ENCODE results near the gene FCRL6. TPM values are rescaled to one million over a fixed set of nuclear protein-coding genes. Genes with fewer than 3 reads are reported as not detected.

Gene FCRL6
- total and polyA plus RNA-seq, 4 experiments from 2014 or later = 0.20 to 0.78 (median 0.48) TPM

DNA sequence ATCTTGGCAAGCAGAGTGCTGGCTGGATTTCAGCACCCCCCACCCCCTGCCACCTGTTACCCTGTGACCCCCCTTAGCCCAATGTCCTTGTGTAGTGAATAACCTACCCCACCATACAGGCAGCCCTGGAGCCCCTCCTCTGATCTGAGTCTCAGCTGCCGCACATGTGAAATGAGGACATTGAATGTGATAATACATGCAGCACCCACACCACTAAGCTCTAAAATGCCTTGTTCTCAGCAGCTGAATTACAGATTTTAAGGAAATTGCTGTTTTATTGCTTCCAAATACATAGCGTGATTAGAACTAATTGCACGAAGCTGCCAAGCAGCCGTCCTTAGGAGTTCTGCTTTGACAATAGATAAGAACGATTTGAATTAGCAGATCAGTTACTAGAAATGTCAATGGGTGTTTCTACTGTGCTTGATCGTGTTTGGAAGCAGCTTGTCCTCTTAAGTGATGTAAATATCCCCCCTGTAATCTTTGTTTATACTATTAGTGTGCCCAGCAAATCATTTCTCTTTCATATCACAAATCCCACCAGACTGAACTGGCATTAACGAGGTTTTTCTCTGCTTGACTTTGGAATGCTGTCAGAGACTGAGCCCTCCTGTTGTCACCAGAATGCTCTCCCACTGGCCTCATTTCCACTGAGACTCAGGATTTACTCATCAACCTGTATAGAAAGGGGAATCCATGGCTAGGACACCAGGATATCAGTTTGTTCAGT lies 29.4 kb downstream of the FCRL6 start:
- Mint-ChIP-seq H3K27ac (no peak overlapping the region), H3K9me3 (peaks cover 0 to 38% (median 19%) of the 10 kb centered on the region in 8 donors), H3K27me3 (no peaks in the 10 kb centered on the region), H3K36me3 (no peaks in the 10 kb centered on the region), H3K4me1 (peaks cover 20 to 30% (median 25%) of the 10 kb centered on the region in 4 donors), H3K4me3 (no peak overlapping the region)
- no peak overlapping the region for H3K27ac ChIP-seq (ENCODE audit: low read depth, low read length)
- intact Hi-C loops (cut with micrococcal nuclease) = no loop called here
- no peak overlapping the region for H3K4me3 ChIP-seq (ENCODE audit: low read length in 2 of 2)
- no peaks in the 10 kb centered on the region for H3K9me3 ChIP-seq (ENCODE audit: control insufficient read depth in 1 of 2, low read length in 2 of 2)
- ChIA-PET CTCF (ENCODE audit: partially characterized antibody) (interaction anchor here (1.6 kb wide), 1 partner anchor 32 kb away, joined by 6 read pairs; no protein-coding TSS in a partner anchor), POLR2A (ENCODE audit: partially characterized antibody) (no interaction called here)
- DNase-seq = no peak
- H3K4me1 ChIP-seq (ENCODE audit: insufficient read depth, low read length) = peaks cover 23% of the 10 kb centered on the region
- H3K36me3 ChIP-seq (ENCODE audit: insufficient read depth, low read length) = no peaks in the 10 kb centered on the region
- no peaks in the 10 kb centered on the region for H3K27me3 ChIP-seq (ENCODE audit: insufficient read depth, low read length)

GRCh38 chr1:159832309-159832708 lies 30.1 kb downstream of the FCRL6 start:
- ChIA-PET POLR2A (ENCODE audit: partially characterized antibody) (interaction anchor here (0.6 kb wide), 1 partner anchor 752 kb away, joined by 3 read pairs; no protein-coding TSS in a partner anchor), CTCF (ENCODE audit: partially characterized antibody) (interaction anchor here (1.1 to 1.6 kb wide), 2 partner anchors 33 to 60 kb away, joined by 3 to 6 read pairs; no protein-coding TSS in a partner anchor)
- Mint-ChIP-seq H3K27me3 (no peaks in the 10 kb centered on the region), H3K9me3 (peaks cover 0 to 31% (median 15%) of the 10 kb centered on the region in 8 donors), H3K4me3 (no peak overlapping the region), H3K36me3 (peaks cover 0 to 2% of the 10 kb centered on the region in 2 donors), H3K27ac (no peak overlapping the region), H3K4me1 (peaks cover 13 to 23% (median 17%) of the 10 kb centered on the region in 4 donors)
- H3K36me3 ChIP-seq (ENCODE audit: insufficient read depth, low read length) = no peaks in the 10 kb centered on the region
- peaks cover 16% of the 10 kb centered on the region for H3K4me1 ChIP-seq (ENCODE audit: insufficient read depth, low read length)
- H3K4me3 ChIP-seq (ENCODE audit: low read length in 2 of 2) = no peak overlapping the region
- intact Hi-C loops (cut with micrococcal nuclease) = no loop called here
- H3K27me3 ChIP-seq (ENCODE audit: insufficient read depth, low read length) = no peaks in the 10 kb centered on the region
- H3K9me3 ChIP-seq (ENCODE audit: control insufficient read depth in 1 of 2, low read length in 2 of 2) = no peaks in the 10 kb centered on the region
- no peak for DNase-seq
- H3K27ac ChIP-seq (ENCODE audit: low read depth, low read length) = no peak overlapping the region

- no peak for DNase-seq
These were observed 33.2 kb downstream of the FCRL6 start for GRCh38 chr1:159835356-159835755.

DNA sequence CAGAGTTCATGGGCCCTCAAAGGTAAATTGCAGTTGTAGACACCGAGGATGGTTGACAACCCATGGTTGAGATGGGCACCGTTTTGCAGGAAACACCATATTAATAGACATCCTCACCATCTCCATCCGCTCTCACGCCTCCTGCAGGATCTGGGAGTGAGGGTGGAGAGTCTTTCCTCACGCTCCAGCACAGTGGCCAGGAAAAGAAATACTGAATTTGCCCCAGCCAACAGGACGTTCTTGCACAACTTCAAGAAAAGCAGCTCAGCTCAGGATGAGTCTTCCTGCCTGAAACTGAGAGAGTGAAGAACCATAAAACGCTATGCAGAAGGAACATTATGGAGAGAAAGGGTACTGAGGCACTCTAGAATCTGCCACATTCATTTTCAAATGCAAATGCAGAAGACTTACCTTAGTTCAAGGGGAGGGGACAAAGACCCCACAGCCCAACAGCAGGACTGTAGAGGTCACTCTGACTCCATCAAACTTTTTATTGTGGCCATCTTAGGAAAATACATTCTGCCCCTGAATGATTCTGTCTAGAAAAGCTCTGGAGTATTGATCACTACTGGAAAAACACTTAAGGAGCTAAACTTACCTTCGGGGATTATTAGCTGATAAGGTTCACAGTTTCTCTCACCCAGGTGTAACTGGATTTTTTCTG lies 33.8 kb downstream of the FCRL6 start:
- ChIA-PET POLR2A (ENCODE audit: partially characterized antibody) (no interaction called here), CTCF (ENCODE audit: partially characterized antibody) (no interaction called here)
- H3K36me3 ChIP-seq (ENCODE audit: insufficient read depth, low read length) = no peaks in the 10 kb centered on the region
- intact Hi-C loops (cut with micrococcal nuclease) = no loop called here
- H3K4me1 ChIP-seq (ENCODE audit: insufficient read depth, low read length) = no peaks in the 10 kb centered on the region
- Mint-ChIP-seq H3K4me3 (no peak overlapping the region), H3K27me3 (no peaks in the 10 kb centered on the region), H3K27ac (peak overlapping the region in 1 of 7 donors; percentile 6), H3K4me1 (peaks cover 0 to 5% (median under 1%) of the 10 kb centered on the region in 4 donors), H3K9me3 (no peaks in the 10 kb centered on the region), H3K36me3 (peaks cover 2 to 4% of the 10 kb centered on the region in 2 donors)
- H3K27me3 ChIP-seq (ENCODE audit: insufficient read depth, low read length) = no peaks in the 10 kb centered on the region
- H3K9me3 ChIP-seq (ENCODE audit: control insufficient read depth in 1 of 2, low read length in 2 of 2) = no peaks in the 10 kb centered on the region
- H3K4me3 ChIP-seq (ENCODE audit: low read length in 2 of 2) = no peak overlapping the region
- no peak overlapping the region for H3K27ac ChIP-seq (ENCODE audit: low read depth, low read length)
- DNase-seq = no peak

More at GRCh38 chr1:159835356-159835755, 33.2 kb downstream of the FCRL6 start:
- Histone ChIP-seq H3K27me3 (ENCODE audit: insufficient read depth, low read length) (no peaks in the 10 kb centered on the region), H3K27ac (ENCODE audit: low read depth, low read length) (no peak overlapping the region), H3K4me1 (ENCODE audit: insufficient read depth, low read length) (no peaks in the 10 kb centered on the region), H3K36me3 (ENCODE audit: insufficient read depth, low read length) (no peaks in the 10 kb centered on the region), H3K4me3 (ENCODE audit: low read length in 2 of 2) (no peak overlapping the region), H3K9me3 (ENCODE audit: control insufficient read depth in 1 of 2, low read length in 2 of 2) (no peaks in the 10 kb centered on the region)
- CTCF ChIA-PET (ENCODE audit: partially characterized antibody) = no interaction called here
- intact Hi-C loops (cut with micrococcal nuclease) = no loop called here
- peaks cover 2 to 4% of the 10 kb centered on the region in 2 donors for H3K36me3 Mint-ChIP-seq
- peaks cover 0 to under 1% (median 0%) of the 10 kb centered on the region in 8 donors for H3K9me3 Mint-ChIP-seq
- POLR2A ChIA-PET (ENCODE audit: partially characterized antibody) = no interaction called here
- no peak overlapping the region for H3K27ac Mint-ChIP-seq
- H3K4me1 Mint-ChIP-seq = peaks cover 0 to 5% (median under 1%) of the 10 kb centered on the region in 4 donors
- no peaks in the 10 kb centered on the region for H3K27me3 Mint-ChIP-seq
- H3K4me3 Mint-ChIP-seq = no peak overlapping the region

GRCh38 chr1:159838715-159839114 lies 36.6 kb downstream of the FCRL6 start:
- Mint-ChIP-seq H3K27ac (peak overlapping the region in 1 of 7 donors; percentile 17), H3K4me1 (peaks cover 0 to 5% (median under 1%) of the 10 kb centered on the region in 4 donors), H3K36me3 (peaks cover 2 to 4% of the 10 kb centered on the region in 2 donors), H3K27me3 (no peaks in the 10 kb centered on the region), H3K9me3 (no peaks in the 10 kb centered on the region), H3K4me3 (no peak overlapping the region)
- Histone ChIP-seq H3K4me3 (ENCODE audit: low read length in 2 of 2) (no peak overlapping the region), H3K9me3 (ENCODE audit: control insufficient read depth in 1 of 2, low read length in 2 of 2) (no peaks in the 10 kb centered on the region), H3K27ac (ENCODE audit: low read depth, low read length) (no peak overlapping the region), H3K36me3 (ENCODE audit: insufficient read depth, low read length) (no peaks in the 10 kb centered on the region), H3K4me1 (ENCODE audit: insufficient read depth, low read length) (no peaks in the 10 kb centered on the region), H3K27me3 (ENCODE audit: insufficient read depth, low read length) (no peaks in the 10 kb centered on the region)
- CTCF ChIA-PET (ENCODE audit: partially characterized antibody) = no interaction called here
- no peak for DNase-seq
- POLR2A ChIA-PET (ENCODE audit: partially characterized antibody) = no interaction called here
- intact Hi-C loops (cut with micrococcal nuclease) = no loop called here

- ChIA-PET CTCF (ENCODE audit: partially characterized antibody) (interaction anchor here (1.0 to 1.3 kb wide), 2 partner anchors 40 to 168 kb away, joined by 3 to 4 read pairs; no protein-coding TSS in a partner anchor), POLR2A (ENCODE audit: partially characterized antibody) (no interaction called here)
- Mint-ChIP-seq H3K4me3 (no peak overlapping the region), H3K36me3 (peaks cover 2 to 4% of the 10 kb centered on the region in 2 donors), H3K4me1 (peaks cover 0 to 5% (median under 1%) of the 10 kb centered on the region in 4 donors), H3K27me3 (no peaks in the 10 kb centered on the region), H3K9me3 (no peaks in the 10 kb centered on the region), H3K27ac (peak overlapping the region in 1 of 7 donors; percentile 17)
- intact Hi-C loops (cut with micrococcal nuclease) = no loop called here
- Histone ChIP-seq H3K27ac (ENCODE audit: low read depth, low read length) (no peak overlapping the region), H3K36me3 (ENCODE audit: insufficient read depth, low read length) (no peaks in the 10 kb centered on the region), H3K27me3 (ENCODE audit: insufficient read depth, low read length) (no peaks in the 10 kb centered on the region), H3K4me1 (ENCODE audit: insufficient read depth, low read length) (no peaks in the 10 kb centered on the region), H3K9me3 (ENCODE audit: control insufficient read depth in 1 of 2, low read length in 2 of 2) (no peaks in the 10 kb centered on the region), H3K4me3 (ENCODE audit: low read length in 2 of 2) (no peak overlapping the region)
- no peak for DNase-seq
These were observed 37.1 kb downstream of the FCRL6 start for GRCh38 chr1:159839116-159839849.

DNA sequence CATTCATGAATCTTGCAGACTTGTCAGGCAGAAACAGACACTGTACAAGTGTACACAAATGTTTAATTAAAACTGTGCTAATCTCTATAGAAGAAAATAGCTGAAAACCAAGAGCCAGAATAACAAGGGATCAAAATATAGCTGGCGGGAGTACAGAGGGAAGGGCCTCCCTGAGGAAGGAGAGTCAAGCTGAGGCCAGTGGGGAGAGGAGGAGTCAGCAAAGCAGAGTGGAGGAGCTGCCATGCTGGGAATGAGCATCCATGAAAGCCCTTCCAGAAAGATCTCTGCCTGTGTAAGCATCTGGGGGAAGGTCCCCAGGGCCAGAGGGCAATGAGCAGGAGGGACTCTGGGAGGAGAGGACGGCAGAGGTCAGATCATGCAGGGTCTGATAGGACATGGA lies 39.6 kb downstream of the FCRL6 start:
- Mint-ChIP-seq H3K4me3 (no peak overlapping the region), H3K27me3 (no peaks in the 10 kb centered on the region), H3K36me3 (peaks cover 2 to 7% of the 10 kb centered on the region in 2 donors), H3K4me1 (peaks cover 0 to 9% (median 0%) of the 10 kb centered on the region in 4 donors), H3K27ac (peak overlapping the region in 1 of 7 donors; percentile 59), H3K9me3 (no peaks in the 10 kb centered on the region)
- intact Hi-C loops (cut with micrococcal nuclease) = no loop called here
- Histone ChIP-seq H3K4me3 (ENCODE audit: low read length in 2 of 2) (no peak overlapping the region), H3K27ac (ENCODE audit: low read depth, low read length) (no peak overlapping the region), H3K9me3 (ENCODE audit: control insufficient read depth in 1 of 2, low read length in 2 of 2) (no peaks in the 10 kb centered on the region), H3K27me3 (ENCODE audit: insufficient read depth, low read length) (no peaks in the 10 kb centered on the region), H3K36me3 (ENCODE audit: insufficient read depth, low read length) (no peaks in the 10 kb centered on the region), H3K4me1 (ENCODE audit: insufficient read depth, low read length) (no peaks in the 10 kb centered on the region)
- DNase-seq = no peak
- POLR2A ChIA-PET (ENCODE audit: partially characterized antibody) = interaction anchor here (0.6 kb wide), 1 partner anchor 197 kb away, joined by 3 read pairs; no protein-coding TSS in a partner anchor
- CTCF ChIA-PET (ENCODE audit: partially characterized antibody) = interaction anchor here (1.0 to 2.2 kb wide), 3 partner anchors 8 to 49 kb away, joined by 3 to 6 read pairs (median 5); no protein-coding TSS in a partner anchor

Measured in CD4-positive, alpha-beta memory T cell (primary cell).